Measurements from ENCODE around the gene PDSS2.
"Not testable (repeated sequence)": the region's sequence is repeated elsewhere in the genome, so short reads cannot be mapped to it uniquely, and the experiment has no call there.

Gene PDSS2

DNA sequence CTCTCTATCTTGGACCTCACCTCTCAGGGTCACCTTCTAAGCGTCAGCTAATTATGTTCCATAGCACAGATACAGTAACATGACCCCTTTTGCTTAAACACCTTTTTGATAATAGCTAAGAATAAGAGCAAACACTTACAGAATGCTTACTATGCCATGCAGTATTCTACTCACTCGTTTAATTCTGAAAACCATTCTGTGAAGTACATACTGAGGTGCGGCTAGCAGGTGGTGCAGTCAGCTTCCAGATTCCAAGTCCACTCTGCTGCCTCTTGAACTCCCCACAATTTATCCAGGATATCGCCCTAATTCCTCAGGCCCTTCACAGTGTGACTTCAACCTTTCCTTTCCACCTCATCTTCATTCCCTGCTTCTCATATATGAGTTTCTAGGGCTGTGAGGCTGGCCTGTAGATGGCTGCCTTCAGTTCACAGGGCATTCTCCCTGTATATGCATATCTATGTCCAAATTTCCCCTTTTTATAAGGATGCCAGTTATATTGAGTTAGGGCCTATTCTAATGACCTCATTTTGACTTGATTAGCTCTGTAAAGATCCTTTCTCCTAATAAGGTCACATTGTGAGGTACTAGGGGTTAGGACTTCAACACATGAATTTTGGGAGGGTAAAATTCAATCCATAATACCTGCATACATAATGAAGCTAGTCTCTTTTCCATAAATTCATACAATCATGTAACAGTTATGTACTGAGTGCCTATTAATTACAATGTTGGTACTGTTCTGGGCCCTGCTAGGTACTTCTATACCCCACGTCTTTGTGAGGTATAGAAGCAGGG lies 130.1 kb downstream of the PDSS2 start:
- DNase-seq (ENCODE audit: insufficient read length, low spot score) (no peak), FAIRE-seq (peak; percentile 37)

DNA sequence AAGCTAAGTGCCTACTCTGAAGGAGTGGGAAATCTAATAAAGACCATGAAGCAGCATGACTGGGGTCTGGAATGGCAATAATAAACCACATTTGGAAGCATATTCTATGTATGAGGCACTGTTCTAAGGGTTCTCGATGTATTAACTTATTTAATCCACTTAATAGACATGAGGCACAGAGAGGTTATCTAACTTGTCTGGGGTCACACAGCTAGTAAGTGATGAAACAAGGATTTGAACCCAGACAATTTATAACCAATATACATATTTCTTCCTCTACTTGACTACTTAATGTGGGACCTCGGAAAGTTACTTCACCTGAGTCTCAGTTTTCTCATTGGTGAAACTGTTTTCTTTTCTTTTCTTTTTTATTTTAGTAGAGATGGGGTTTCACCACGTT lies 131.3 kb downstream of the PDSS2 start:
- no peak for FAIRE-seq

GRCh38 chr6:107323133-107323785 lies 136.1 kb downstream of the PDSS2 start:
- FAIRE-seq (no peak), DNase-seq (ENCODE audit: insufficient read length, low spot score) (no peak)

More for the DNA sequence above, 131.3 kb downstream of the PDSS2 start:
- no peak for DNase-seq (ENCODE audit: insufficient read length, low spot score)

- FAIRE-seq, result no peak
Observed at GRCh38 chr6:107321793-107322192, 137.6 kb downstream of the PDSS2 start.

DNA sequence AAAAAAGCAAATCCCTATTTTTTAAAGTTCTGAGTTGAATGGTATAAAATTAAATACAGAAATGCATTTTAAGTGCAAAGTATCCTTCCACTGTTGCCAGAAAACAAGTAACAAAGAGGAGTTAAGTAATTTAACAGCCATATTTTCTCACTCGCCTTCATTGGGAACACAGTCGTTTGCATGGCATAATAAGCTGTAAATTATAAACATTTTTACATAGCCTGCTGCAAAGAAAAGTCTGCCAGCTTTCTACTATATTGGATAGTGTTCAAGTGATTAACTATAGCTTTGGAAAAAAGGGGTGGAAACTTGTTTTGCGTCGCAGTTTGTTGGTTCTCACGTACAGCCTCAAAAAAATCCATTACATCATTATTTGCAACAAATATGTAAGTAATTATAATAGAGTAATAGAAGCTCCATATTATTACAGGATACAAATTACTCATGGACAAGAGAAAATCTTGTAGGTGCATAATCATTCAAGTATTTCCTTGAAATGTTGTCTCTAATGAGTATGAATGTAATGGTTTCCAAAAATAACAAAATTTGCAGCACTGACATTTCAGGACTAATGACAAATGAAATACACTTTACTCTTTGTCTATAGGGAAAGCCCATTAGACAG lies 139.3 kb downstream of the PDSS2 start:
- DNase-seq (ENCODE audit: insufficient read length, low spot score) (no peak), FAIRE-seq (no peak)

More at GRCh38 chr6:107321793-107322192, 137.6 kb downstream of the PDSS2 start:
- no peak for DNase-seq (ENCODE audit: insufficient read length, low spot score)

DNA sequence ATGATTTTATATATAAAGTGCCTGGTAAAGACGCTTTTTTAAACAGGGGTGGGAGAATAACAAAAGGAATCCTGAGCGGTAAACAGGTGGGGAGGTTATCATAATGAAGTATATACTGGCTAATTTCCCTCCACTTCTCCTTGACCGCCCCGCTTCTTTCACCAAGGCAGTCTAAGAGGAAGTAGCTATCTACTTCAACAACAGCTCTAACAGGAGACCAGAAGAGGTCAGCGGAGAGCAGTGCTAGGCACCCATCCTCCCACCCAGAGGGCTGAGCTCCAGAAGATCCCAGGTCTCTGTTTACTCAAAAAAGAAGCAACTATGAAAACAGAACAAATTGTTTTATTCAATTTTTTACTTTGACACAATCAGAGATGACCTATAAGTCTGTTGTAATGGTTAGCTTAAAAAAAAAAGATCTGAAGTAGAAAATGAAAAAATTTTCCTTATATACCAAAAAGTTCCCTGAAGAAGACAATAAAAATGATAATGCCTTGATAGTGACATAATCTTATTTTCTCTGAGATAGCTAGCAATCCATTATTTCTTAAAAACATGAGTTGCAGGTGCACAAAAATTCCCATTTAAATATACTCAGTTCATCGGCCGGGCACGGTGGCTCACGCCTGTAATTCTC lies 141.1 kb downstream of the PDSS2 start:
- DNase-seq (ENCODE audit: insufficient read length, low spot score) (peak; percentile 24), FAIRE-seq (peak; percentile 87)

- no peak for DNase-seq (ENCODE audit: insufficient read length, low spot score)
- no peak for FAIRE-seq
Observed at GRCh38 chr6:107315114-107315513, 144.2 kb downstream of the PDSS2 start.

DNA sequence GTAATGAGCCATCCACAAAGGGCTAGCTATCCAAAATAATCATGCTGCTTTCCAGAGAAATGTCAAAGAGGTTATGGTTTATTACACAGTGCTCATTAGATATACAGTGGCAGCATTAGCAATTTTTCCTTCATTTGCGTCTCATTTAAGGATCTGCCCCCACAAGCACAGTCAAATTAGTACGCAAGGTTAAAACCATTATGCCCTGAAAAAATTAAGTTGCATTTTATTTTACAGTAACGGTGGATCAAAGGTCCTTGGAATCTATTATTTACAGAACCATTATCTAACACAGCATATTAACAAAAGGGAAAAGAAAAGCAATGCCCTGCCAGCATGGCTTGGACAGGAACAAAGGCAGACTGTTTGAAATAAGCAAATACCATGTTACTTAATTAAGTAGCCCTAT lies 144.8 kb downstream of the PDSS2 start:
- FAIRE-seq, result no peak
- no peak for DNase-seq (ENCODE audit: insufficient read length, low spot score)

- FAIRE-seq (no peak), DNase-seq (ENCODE audit: insufficient read length, low spot score) (no peak)
Observed at GRCh38 chr6:107313776-107314175, 145.6 kb downstream of the PDSS2 start.

DNA sequence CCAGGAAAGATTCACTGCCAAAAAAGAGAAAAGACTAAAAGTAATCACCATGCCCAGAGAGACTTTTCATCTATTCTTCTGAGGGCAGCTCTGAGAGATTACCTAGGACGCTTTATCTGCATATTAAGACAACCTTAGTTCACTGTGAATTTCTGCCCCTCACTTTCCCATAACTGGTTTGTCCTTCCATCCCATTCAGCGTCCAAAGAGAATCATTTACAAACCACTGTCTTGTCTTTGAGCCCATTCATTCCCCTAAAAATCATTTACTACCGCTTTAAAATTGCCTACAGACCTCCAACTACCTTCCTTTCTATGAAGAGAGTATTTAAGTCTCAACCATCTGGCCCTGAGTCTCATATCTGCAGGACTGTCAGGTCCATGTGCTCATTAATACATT lies 149.0 kb downstream of the PDSS2 start:
- FAIRE-seq (no peak), DNase-seq (ENCODE audit: insufficient read length, low spot score) (no peak)

DNA sequence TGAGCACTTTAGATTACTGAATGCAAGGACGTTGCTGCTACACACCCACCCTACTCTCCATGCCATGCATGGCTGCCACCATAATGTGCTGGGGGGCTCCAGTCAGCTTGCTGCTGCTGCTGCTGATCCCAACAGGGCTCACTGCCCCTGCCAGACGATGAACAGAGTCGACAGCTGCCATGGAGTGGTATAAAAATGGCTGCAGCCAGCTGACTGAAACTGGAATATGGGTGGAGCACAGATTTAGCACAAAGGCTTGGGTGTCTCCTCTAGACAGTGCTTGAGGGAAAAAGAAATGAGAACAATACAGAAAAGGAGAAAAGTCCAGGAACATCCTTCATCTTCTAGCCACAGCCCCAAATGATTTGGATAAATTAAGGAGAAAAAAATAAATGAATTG lies 150.7 kb downstream of the PDSS2 start:
- no peak for DNase-seq (ENCODE audit: insufficient read length, low spot score)

GRCh38 chr6:107305994-107306393 lies 153.4 kb downstream of the PDSS2 start:
- FAIRE-seq, result not testable (repeated sequence)

More for the DNA sequence above, 150.7 kb downstream of the PDSS2 start:
- FAIRE-seq, result no peak

DNA sequence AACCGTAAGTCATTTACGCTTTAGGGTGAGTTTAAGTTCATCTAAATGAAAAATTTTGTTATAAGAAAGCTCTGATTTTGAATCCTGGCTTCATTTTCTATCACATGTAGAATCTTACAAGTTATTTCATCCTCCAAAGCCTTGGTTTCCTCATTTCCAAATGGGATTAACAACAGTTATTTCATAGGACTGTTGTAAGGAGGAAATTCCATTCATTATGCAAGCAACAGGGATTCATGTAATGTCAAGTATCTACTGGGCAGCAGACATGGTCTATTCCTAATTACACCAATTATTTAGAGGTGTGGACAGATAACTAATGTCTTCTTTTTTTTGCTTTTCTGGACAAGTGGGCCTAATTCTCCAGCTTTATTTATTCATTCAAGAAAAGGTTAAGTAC lies 154.0 kb downstream of the PDSS2 start:
- FAIRE-seq (no peak), DNase-seq (ENCODE audit: insufficient read length, low spot score) (no peak)

More at GRCh38 chr6:107305994-107306393, 153.4 kb downstream of the PDSS2 start:
- DNase-seq (ENCODE audit: insufficient read length, low spot score), result not testable (repeated sequence)

GRCh38 chr6:107304421-107305025 lies 154.8 kb downstream of the PDSS2 start:
- no peak for DNase-seq (ENCODE audit: insufficient read length, low spot score)
- FAIRE-seq, result no peak

DNA sequence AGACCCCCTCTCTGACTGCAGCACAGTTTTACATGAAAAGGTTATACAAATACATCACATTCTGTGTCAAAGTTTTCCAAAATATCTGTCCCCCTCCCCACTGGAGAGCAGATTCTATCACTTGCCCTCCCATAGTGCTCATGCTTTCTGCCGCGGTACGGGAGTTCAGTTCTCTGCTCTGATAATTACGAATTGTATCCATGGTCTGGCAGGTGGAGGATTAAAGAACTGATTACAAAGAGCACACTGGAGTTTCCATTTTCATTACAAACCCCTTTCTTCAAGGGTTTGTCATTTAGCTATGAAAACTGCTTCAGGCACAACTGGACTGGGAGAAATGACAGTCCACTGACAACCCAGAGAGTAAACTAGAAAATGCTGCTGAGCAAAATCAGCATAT lies 166.0 kb downstream of the PDSS2 start:
- DNase-seq (ENCODE audit: insufficient read length, low spot score) (no peak), FAIRE-seq (no peak)

GRCh38 chr6:107292715-107293271 lies 166.6 kb downstream of the PDSS2 start:
- FAIRE-seq (no peak), DNase-seq (ENCODE audit: insufficient read length, low spot score) (no peak)

DNA sequence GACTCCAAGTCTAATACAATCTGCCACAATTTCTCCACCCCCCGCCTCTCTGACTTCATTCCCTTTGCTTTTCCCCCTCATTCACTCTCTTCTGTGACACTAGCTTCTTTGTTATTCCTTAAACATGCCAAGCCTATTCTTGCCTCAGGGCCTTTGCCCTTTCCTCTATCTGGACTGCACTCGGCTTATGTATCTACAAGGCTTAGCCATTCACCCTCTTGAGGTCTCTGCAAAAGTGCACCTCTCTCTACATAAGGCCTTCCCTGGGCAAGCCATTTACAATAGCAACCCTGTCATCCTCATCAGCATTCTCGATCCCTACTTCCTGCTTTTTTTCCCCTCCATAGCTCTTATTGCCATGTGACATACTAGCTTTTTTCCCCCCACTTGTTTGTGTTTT lies 168.9 kb downstream of the PDSS2 start:
- FAIRE-seq, result no peak
- no peak for DNase-seq (ENCODE audit: insufficient read length, low spot score)

GRCh38 chr6:107289258-107289657 lies 170.1 kb downstream of the PDSS2 start:
- FAIRE-seq; DNase-seq (ENCODE audit: insufficient read length, low spot score): not testable (repeated sequence)

DNA sequence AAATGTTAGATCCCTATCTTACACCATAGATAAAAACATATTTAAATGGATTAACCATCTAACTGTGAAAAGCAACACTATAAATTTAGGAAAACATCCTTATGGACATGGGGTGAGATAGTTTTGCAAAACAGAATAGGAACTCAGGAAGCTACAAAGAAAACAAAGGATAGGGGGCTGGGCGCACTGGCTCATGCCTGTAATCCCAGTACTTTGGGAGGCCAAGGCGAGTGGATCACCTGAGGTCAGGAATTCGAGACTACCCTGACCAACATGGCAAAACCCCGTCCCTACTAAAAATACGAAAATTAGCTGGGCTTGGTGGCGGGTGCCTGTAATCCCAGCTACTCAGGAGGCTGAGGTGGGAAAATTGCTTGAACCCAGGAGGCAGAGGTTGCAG lies 173.7 kb downstream of the PDSS2 start:
- FAIRE-seq; DNase-seq (ENCODE audit: insufficient read length, low spot score): not testable (repeated sequence)

DNA sequence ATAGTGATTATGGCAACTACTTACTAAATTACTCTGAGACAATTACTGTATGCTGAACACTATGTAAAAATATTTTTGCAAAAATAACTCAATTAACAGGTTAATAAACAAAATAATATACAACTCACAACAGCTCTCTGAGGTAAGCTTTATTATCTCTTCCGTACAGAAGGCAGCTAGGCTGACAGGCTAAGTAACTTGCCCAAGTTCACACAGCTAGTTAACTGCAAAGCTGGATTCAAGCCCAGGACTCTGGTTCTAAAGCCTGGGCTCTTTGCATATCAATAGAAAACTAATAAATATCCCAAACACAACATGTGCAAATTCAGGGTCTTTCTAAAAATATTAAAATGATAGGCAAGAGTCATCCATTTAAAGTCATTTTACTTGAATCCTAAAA lies 174.6 kb downstream of the PDSS2 start:
- FAIRE-seq (no peak), DNase-seq (ENCODE audit: insufficient read length, low spot score) (no peak)
